GM23338 (cell line): ENCODE data around the gene PNPT1.

Experiments used
- TF ChIP-seq, protein P1 (sequence below), 2 experiments: fragments of 200-600 bp in 1 of 2; sonication (generic) in 1 of 2; conservative IDR thresholded peaks; 2 replicates each; pipeline versions ENCODE4 v1.5.1 to v1.6.1; 2016 to 2017; ENCODE audit warnings: antibody characterized with exemption in 2 of 2, low read depth in 2 of 2, mild to moderate bottlenecking in 2 of 2, moderate library complexity in 1 of 2
- TF ChIP-seq, protein P2 (sequence below): fragments of 250-450 bp; sonication (Bioruptor Pico); IDR thresholded peaks from 2 replicates; pipeline ENCODE4 v1.5.0; 2020; ENCODE audit warnings: mild to moderate bottlenecking, moderate library complexity

DNA sequence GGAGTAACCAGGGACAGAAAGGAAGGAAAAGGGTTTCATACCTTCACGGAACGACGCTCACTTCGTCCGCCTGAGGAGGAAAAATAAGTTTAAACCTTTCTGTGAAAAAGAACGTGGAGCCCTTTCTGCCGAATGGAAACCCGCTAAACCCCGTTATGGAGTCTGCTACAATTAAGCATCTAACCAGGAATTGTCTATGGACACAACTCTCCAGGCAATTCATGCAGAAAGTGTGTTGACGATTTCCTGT is 75.7 kb downstream of the PNPT1 start:
- TF ChIP-seq, protein P1, sequence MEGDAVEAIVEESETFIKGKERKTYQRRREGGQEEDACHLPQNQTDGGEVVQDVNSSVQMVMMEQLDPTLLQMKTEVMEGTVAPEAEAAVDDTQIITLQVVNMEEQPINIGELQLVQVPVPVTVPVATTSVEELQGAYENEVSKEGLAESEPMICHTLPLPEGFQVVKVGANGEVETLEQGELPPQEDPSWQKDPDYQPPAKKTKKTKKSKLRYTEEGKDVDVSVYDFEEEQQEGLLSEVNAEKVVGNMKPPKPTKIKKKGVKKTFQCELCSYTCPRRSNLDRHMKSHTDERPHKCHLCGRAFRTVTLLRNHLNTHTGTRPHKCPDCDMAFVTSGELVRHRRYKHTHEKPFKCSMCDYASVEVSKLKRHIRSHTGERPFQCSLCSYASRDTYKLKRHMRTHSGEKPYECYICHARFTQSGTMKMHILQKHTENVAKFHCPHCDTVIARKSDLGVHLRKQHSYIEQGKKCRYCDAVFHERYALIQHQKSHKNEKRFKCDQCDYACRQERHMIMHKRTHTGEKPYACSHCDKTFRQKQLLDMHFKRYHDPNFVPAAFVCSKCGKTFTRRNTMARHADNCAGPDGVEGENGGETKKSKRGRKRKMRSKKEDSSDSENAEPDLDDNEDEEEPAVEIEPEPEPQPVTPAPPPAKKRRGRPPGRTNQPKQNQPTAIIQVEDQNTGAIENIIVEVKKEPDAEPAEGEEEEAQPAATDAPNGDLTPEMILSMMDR (conservative IDR thresholded peaks at IDR 0.05; ENCODE audit: low read depth in 2 of 2), result no peak
- TF ChIP-seq, protein P2, sequence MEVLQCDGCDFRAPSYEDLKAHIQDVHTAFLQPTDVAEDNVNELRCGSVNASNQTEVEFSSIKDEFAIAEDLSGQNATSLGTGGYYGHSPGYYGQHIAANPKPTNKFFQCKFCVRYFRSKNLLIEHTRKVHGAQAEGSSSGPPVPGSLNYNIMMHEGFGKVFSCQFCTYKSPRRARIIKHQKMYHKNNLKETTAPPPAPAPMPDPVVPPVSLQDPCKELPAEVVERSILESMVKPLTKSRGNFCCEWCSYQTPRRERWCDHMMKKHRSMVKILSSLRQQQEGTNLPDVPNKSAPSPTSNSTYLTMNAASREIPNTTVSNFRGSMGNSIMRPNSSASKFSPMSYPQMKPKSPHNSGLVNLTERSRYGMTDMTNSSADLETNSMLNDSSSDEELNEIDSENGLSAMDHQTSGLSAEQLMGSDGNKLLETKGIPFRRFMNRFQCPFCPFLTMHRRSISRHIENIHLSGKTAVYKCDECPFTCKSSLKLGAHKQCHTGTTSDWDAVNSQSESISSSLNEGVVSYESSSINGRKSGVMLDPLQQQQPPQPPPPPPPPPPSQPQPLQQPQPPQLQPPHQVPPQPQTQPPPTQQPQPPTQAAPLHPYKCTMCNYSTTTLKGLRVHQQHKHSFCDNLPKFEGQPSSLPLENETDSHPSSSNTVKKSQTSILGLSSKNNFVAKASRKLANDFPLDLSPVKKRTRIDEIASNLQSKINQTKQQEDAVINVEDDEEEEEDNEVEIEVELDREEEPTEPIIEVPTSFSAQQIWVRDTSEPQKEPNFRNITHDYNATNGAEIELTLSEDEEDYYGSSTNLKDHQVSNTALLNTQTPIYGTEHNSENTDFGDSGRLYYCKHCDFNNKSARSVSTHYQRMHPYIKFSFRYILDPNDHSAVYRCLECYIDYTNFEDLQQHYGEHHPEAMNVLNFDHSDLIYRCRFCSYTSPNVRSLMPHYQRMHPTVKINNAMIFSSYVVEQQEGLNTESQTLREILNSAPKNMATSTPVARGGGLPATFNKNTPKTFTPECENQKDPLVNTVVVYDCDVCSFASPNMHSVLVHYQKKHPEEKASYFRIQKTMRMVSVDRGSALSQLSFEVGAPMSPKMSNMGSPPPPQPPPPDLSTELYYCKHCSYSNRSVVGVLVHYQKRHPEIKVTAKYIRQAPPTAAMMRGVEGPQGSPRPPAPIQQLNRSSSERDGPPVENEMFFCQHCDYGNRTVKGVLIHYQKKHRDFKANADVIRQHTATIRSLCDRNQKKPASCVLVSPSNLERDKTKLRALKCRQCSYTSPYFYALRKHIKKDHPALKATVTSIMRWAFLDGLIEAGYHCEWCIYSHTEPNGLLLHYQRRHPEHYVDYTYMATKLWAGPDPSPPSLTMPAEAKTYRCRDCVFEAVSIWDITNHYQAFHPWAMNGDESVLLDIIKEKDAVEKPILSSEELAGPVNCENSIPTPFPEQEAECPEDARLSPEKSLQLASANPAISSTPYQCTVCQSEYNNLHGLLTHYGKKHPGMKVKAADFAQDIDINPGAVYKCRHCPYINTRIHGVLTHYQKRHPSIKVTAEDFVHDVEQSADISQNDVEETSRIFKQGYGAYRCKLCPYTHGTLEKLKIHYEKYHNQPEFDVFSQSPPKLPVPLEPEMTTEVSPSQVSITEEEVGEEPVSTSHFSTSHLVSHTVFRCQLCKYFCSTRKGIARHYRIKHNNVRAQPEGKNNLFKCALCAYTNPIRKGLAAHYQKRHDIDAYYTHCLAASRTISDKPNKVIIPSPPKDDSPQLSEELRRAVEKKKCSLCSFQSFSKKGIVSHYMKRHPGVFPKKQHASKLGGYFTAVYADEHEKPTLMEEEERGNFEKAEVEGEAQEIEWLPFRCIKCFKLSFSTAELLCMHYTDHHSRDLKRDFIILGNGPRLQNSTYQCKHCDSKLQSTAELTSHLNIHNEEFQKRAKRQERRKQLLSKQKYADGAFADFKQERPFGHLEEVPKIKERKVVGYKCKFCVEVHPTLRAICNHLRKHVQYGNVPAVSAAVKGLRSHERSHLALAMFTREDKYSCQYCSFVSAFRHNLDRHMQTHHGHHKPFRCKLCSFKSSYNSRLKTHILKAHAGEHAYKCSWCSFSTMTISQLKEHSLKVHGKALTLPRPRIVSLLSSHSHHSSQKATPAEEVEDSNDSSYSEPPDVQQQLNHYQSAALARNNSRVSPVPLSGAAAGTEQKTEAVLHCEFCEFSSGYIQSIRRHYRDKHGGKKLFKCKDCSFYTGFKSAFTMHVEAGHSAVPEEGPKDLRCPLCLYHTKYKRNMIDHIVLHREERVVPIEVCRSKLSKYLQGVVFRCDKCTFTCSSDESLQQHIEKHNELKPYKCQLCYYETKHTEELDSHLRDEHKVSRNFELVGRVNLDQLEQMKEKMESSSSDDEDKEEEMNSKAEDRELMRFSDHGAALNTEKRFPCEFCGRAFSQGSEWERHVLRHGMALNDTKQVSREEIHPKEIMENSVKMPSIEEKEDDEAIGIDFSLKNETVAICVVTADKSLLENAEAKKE (CRISPR knock-in tag), result no peak
